ENCODE measurements around the gene CIDEB.

Gene CIDEB

DNA sequence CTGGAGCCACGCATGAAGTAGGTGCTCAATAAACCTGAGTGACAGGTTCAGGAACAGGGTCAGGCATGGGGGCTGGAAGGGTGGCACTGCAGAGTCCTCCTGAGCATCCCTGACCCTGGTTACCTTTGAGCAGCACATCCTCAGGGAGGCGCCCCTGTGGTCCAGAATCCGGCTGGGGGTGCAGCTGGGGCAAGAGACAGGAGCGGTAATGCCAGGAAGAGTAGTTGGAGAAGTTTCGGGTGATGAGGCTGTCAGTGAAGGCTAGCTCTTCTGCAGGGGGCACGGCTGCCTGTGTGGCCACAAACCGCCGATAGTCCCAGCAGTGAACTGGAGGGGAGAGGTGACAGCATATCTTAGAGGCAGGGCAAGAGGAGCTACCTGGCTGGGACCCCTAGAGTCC, 38.4 kb downstream of the CIDEB start:
- no peak for DNase-seq

DNA sequence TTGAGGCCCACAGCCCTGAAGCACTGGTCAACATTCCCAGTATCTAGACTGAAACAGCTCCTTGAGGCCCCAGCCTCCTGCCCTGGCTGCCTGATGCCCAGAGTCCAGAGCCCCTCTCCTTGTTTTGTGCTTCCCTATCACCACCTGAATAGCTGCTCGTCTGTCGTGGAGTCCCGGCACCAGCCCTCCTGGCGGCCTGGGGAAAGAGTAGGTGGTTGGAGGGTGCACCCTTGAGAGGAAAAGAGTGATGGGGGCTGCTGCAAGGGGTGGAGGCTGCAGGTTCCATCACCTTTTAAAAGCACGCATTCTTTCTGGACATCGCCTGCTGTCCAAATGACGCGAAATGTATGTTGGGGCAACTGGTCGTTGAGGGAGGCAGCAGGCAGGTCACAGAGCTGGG, 39.6 kb downstream of the CIDEB start:
- DNase-seq: no peak

DNA sequence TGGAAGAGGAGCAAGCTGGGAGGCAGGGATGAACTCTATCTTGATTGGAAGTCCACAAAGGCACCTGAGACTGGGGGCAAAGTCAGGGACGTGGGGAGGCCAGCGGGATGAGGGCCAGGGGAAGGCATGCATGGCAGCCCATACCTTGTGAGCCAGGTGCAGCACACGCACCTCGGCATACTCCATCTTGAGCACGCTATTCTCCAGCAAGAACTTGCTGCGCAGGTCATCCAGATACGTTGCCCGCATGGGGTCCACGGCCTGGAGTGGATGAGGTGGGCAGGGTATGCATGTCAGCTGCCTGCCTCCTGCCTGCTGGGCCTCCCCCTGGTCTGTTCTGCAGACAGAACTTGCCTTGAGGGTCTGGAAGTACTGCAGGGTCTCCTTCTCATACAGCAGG, 40.3 kb downstream of the CIDEB start:
- DNase-seq: no peak

DNA sequence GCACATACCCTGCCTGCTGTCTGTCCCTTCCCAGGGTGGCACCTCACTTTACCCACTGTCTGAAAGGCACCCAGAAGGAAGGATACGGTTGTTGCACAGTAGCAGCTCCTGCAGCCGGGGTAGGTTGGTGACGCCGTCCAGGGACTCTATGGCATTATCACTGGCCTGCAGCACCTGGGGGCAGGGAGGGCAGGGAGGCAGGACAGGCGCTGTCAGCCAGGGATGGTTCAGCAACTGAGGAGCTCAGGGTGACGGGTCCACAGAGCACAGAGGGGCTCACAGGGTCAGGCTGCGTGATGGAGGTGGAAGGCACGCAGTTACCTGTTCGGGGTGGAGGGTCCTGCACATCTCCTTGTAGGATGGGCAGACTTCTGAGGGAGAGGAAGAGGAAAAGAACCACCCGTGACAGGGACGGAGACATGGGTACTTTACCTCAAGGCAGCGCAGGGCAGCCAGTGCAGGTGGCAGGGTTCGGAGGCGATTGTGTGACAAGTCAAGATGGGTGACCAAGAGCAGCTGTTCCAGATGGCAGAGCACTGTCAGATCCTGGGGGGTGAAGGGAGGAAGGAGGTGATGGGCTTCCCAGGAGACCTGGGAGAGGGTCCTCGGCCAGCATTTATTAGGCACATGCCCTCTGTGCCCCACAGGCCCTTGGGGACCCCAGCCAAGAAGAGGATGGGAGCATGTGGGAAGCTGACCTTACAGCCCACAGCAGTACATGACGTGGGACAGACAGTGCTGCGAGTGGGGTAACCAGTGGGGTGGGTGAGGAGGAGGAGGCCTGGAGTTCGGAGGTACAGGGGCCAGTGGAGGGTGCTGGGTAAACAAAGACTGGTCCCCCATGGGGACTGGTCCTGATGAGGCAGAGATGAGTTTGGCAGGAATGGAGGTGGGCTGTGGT, 41.2 kb downstream of the CIDEB start:
- DNase-seq: no peak

DNA sequence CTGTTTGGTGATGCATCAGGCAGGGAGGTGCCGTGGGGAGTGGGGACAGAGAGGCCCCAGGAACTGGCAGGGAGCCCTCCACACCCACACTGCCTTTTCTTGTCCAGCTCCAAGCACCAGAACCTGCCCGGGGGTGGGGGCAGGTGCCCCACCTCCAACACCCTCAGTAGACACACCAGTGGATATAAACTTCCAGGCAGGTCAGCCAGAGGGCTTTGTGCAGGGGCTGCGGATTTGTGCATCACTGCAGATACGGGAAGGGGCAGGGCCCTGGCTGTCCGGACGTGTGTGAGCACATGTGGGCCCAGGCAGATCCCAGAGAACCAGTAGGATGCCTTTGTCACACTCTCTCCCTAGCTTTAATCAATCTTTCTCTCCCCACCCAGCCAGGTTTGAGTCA, 43.5 kb downstream of the CIDEB start:
- DNase-seq: no peak

DNA sequence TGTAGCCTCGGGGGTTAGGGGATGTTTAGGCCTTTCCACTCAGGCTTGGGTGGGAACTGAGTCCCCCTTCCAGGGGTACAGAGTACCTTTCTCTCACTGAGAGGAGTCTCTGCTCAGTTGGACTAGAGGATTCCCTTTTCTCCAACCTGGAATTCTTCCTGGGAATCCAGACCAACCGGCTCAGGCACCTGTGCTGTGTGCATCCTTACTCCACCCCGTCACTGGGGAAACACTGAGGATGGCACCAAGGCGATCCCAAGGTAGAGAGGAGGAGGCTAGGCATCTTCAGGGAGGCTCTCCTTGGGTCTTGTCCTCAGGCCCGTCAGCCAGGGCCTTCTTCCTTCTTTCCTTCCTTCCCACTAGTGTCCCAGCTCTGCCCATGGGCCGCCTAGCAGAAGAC, 43.9 kb downstream of the CIDEB start:
- DNase-seq: no peak

DNA sequence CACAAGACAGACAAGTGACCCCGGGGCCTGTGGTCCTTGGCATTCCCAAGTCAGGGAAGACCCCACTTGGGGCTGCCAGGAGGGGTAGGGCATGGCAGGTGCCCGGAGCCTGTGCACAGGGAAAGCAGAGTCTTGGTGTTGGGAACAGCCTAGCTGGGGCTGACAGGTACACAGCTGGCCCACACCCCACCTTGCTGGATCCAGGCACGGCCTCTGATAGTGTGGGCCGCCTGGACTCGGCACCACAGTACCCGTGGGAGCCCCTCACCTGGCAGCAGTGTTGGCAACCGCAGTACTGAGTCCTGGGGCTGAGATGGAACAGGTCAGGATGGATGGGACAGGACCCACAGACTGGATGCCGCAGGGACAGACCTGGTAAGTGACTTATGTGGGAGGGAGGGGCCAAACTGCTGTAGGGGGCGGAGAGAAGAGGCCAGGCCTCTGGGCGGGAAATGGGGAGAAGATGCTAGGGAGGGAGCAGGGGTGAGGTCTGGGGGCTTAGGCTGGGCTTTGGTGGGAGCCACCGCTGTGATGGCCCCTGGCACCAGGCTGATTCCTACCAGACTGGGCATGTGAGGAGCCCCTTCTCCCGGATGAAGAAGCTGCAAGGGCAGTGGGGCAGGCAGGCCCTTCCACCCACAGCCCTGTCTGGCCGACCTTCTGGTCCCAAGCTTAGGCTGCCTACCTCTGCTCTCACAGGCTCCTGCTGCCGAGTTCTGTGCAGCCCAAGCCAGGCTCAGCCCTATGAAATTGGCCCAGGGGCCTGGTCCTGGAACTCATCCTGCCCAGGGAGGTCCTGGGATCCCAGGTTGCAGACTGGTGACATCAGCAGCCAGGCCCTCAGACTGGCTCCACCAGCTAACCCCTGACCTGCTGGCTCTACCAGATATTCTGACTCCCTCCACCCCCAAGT, 44.7 kb downstream of the CIDEB start, which contains the start of gene TGM1:
Gene TGM1 (minus strand): TSS at position 357 of the 913 bp plus-strand sequence. CDS start 825 bp downstream, outside the sequence.
- no peak for DNase-seq

DNA sequence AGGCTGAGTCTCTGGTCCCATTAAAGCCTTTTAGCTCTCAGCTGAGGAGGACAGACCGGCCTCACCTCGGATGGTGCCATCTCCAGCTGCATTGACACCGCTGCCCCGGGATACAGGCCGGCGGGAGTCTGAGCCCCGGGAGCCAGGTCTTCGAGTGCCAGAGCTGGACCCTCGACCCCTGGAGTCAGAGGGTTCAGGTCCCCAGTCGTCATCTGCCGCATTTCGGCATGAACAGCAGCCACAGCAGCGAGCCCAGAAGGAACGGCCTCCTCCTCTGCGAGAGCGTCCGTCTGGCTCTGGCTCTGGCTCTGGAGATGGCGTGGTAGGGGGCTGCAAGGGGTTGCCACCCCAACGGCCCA, 45.8 kb downstream of the CIDEB start:
- no peak for DNase-seq

DNA sequence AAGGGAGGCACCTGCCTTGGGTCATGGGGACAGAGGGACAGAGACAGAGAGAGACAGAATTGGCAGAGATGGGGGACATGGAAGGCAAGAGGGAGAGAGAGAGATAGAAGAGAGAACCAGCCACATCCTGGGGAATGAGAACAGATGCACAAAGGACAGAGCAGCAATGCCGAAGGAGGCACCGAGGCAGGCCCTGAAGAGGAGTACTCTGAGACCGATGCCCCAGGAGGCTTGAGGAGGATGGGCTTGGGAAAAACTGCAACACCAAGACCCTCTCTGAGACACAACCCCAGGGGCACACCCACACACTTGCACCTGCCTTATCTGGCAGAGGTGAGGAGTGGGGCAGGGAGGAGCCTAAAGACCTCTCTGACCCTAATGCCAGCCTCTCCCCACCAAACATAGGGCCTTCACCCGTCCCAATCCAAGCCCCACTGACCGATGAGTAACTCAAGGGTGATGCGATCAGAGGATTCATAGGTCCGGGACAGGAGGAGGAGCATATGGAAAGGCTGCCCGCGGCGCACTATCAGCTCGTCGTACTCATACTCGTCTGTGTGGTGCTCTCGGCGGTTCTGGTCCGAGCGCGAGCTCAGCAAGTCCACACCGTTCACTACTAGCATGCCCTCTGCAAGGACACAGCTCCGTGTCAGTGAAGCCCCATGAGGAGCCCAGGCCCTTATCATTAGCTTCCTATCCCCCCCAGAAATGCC, 46.4 kb downstream of the CIDEB start:
- DNase-seq: no peak

DNA sequence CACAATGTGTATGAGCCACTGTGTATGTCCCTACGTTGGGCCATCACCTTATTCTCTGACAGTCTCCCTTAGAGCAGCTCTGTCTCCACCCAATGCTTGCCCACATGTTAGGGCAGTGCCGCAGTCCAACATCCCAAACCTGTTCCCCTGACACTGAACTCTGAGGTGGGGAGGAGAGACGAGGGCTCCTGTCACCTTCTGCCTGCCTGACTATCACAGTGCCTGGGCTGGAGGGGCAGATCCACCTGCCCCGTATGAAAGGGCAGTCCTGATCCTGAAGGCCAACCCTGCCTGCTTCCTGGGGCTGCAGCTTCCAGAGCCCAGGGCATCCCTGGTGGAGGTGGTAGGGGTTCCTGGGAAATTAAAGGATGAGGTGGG, 47.0 kb downstream of the CIDEB start:
- no peak for DNase-seq

DNA sequence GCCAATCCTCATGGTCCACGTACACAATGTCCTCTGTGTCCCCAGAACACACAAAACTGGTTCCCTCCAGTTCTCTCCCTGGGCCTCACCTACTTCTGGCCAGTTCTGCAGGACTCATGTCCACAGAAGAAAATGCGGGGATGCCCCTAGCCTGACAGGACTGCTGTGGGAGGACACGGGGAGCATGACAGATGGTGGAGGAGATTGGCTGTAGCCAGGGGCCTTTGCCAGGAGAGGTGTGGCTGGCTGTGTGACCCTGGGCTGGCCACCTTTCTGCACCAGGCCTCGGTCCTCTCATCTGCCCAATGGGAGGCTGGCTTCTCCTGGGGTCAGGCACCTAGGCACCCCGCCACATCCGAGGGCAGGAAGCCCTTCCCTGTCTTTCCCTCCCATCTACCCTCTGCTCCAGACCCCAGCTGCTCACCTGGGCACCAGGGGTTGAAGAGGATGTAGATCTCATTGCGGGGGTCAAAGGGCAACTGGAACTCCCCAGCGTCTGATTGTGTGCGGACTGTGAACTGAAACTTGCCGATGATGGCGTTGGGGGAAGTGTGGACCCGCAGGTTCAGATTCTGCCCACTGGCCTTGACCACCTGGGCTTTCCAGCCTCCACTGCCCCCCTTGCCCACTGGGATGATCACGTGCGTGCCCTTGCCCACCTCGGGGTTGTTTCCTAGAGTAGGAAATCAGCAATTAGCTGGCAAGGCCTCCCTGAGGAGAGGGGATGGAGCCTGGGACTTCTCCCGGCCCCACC, 47.6 kb downstream of the CIDEB start:
- DNase-seq: no peak

DNA sequence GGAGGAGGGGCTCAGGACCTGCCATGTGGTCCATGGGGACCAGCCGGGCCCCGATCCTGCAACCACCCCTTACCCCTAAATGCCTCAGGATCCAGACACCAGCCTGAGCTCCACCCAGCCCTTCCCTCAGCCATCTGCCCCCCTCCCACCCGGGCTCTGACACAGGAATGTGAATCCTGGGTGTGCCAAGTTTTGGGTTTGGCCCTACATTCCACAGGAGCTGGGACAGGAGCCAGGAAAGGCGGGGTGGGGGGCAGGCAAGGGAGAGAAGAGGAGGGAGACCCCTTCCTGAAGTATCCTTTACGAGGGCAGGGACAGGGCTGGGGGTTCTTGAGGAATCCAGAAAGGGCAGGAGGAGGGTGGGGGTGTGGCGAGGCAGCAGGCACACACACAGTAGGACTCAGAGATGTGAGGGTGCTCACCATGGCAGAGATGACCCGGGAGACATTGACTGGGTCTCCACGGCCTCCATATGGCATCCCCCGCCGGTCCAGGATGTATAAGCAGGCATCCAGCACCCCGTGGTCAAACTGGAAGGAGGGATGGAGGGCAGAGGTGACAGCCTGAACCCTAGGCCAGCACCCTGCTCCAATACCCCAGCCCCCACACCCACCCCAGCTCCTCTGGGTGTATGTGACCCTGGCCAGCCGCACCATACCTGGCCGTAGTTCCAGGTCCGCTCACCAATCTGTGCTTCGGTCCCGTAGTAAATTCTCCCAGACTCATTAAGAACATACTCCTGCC, 48.3 kb downstream of the CIDEB start:
- no peak for DNase-seq

DNA sequence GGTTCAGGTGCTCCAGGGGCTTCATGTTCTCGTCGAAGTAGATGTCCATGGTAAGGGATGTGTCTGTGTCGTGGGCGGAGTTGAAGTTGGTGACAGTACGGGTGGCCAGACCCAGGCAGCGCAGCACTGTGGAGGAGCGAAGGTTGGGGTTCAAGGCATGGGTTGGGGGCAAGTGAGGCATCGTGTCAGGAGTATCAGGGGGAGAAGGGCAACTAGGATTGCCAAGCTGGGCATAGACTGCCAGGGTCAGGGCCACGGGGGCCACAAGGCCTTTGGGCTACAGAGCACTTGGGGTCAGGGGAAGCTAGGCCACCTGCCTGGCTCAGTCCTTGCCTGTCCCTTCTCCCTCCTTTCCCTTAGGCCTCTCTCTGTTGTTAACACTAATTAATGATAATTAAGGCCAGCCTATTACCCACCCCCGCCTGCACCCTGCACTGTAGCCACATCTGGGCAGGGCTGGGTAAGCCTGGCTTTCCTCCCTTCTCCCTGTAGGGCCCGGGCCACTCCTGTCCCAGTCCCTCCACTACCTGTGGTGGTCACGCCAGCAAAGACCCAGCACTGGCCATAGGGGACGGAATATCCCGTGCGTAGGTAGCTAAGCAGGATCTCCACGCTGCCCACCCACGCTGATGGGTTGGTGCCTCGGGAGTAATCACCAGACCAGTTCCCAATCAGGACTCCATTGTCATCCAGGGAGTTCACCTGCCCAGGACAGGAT, 49.1 kb downstream of the CIDEB start:
- DNase-seq: no peak

DNA sequence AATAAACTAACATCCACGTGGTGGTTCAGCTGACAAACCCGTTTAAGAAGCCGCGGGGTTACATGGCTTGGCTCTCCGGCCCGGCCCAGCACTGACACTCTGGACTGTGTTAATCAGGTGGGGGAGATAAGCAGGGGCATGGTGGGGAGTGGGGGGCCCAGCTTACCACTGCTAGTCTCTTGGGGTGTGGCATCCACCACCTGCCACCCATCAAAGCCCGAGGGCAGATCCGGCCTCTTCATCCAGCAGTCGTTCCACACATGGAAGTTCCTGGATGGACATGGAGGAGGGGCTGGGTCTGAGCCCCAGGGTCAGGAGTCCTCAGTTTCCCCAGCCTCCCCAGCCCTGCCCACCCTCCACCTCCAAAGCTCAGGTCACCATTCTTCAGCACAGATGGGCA, 49.7 kb downstream of the CIDEB start:
- DNase-seq: no peak

DNA sequence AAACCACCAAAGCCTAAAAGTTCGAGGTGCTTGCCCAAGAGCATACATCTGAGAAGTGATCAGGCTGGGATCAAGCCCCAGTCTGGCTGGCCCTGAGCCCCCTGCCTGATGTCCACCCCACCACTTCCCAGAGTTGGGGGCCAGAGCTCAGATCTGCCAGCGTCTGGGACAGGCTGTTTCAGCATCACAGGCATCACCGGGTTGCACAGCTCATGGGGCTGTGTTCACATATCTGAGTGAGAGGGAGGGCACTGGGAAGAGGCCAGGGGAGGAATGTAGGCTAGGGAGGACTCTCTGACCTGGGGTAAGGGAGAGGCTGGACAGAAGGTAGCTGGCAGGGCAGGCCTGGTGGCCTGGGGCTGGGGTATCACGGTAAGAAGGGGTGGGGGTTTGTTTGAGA, 50.8 kb downstream of the CIDEB start:
- DNase-seq: no peak

DNA sequence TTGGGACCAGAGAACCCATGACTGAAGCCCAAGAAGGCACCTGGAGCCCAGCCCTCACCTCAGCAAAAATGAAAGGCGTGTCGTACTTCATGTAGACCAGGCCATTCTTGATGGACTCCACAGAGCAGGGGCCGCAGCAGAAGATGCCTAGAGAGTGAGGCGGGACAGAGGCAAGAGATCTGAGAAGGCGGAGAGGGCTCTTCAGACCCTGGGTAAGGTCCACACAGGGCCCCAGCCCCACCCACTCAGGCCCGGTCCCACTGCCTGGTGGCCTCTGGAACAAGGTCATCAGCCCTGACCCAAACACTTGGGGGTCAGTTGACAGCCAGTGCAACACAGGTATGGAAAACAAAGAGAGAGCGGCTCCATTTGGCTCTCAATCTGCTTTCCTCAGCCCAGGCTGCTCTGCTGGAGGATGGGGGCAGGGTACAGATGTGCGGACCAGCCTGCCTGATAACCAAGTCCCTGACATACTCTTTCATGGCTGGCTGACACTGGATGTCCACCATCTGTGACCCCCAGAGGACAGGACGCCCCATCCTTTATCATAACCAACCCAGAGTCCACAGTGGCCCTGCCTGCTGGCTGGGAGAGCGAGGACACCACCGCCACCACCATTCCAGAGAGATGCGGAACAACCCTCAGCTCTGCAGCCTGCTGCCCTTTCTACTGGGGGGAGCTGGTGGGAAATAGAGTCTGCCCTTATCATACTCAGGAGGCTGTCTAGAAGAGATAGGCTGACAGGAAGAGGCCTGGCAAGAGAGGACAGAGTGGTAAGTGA, 51.7 kb downstream of the CIDEB start:
- DNase-seq: no peak

DNA sequence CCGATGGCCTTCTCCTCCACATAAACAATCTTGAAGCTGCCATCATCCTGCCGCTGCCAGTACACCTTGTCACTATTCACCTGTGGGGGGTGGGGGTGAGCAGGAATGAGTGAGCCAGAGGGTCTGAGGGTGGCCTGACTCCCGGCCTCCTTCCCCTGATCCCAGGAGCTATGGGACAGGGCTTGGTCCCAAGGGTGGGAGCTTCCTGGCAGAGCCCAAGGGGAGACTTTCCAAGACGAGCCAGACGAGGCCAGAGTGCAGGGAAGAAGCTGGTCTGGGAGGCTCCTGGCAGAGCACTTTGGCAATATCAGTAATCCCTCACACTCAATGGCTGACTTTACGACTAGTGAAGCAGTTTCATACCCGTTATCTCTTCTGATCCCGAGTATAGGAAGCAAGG, 52.3 kb downstream of the CIDEB start:
- DNase-seq: no peak
